HepG2 (cell line): ENCODE results near the gene THRA. TPM values are rescaled to one million over a fixed set of nuclear protein-coding genes. Genes with fewer than 3 reads are reported as not detected.

ENCODE experiments used
- ATAC-seq: fragments of 200-7000 bp; cut with Tn5 transposase; 3 replicates; pipeline ENCODE4 v1.9.1; 2020; ENCODE audit warnings: mild to moderate bottlenecking, moderate library complexity
- Bru-seq: library from RNA; stranded (reverse); fragments of 400-500 nt; gene quantifications from one replicate; lab custom pipeline; 2021; lab: Mats Ljungman, UMichigan
- BruChase-seq, 2 experiments: library from RNA; stranded (reverse); fragments of 400-500 nt; gene quantifications; one replicate each; lab custom pipeline; 2021; lab: Mats Ljungman, UMichigan
- BruUV-seq: library from RNA; stranded (reverse); fragments of 400-500 nt; replicated peaks from 2 replicates; lab custom pipeline; 2021; lab: Mats Ljungman, UMichigan
- CTCF ChIA-PET: fragments of 300-600 bp; formaldehyde crosslinking; extraction: SDS; loops from one replicate; lab custom pipeline; 2021; ENCODE audit warnings: low total read pairs, inconsistent platforms, low intra/inter-chr PET ratio; lab: Yijun Ruan, JAX
- POLR2A ChIA-PET: fragments of 350-600 bp; sonication (Branson Sonifier 250); formaldehyde crosslinking; loops from one replicate; lab custom pipeline; 2020; ENCODE audit warnings: antibody characterized with exemption, inconsistent platforms; lab: Yijun Ruan, JAX
- DNase-seq: peaks from one replicate; pipeline ENCODE4 v3.0.0-alpha.2; 2015; ENCODE audit warnings: low spot score
- FAIRE-seq: peaks from 3 replicates; lab custom pipeline; 2011; peaks lifted over from hg19 to GRCh38; lab: Jason Lieb, UNC
- H2AFZ ChIP-seq: one replicate; pipeline ENCODE4 v1.6.1; 2011; ENCODE audit warnings: low read length, inconsistent platforms
- H3K27ac ChIP-seq: fragments of 300-600 bp; 3 replicates; pipeline ENCODE4 v1.8.0; 2011; ENCODE audit warnings: mixed run types, mild to moderate bottlenecking, mixed read lengths, low read length, inconsistent platforms; ENCODE audit not compliant: insufficient read depth; ENCODE audit errors: extremely low read length
- H3K27me3 ChIP-seq, 2 experiments: fragments of 200-600 bp in 1 of 2; 2 replicates in 1 of 2; 3 replicates in 1 of 2; pipeline versions ENCODE4 v1.6.0 to v1.8.0; 2011; ENCODE audit warnings: low read length in 2 of 2, mild to moderate bottlenecking in 2 of 2, moderate library complexity in 2 of 2, inconsistent platforms in 1 of 2; ENCODE audit not compliant: insufficient read depth in 2 of 2, control insufficient read depth in 1 of 2
- H3K36me3 ChIP-seq, 2 experiments: fragments of 200-600 bp in 1 of 2; replicated peaks in 1 of 2; 2 replicates in 1 of 2; 3 replicates in 1 of 2; pipeline versions ENCODE4 v1.5.1 to v1.8.0; 2011; ENCODE audit warnings: low read length in 2 of 2, inconsistent platforms in 1 of 2; ENCODE audit not compliant: insufficient read depth in 2 of 2, control insufficient read depth in 1 of 2
- H3K4me1 ChIP-seq: 2 replicates; pipeline ENCODE4 v1.5.1; 2012; ENCODE audit warnings: low read length, inconsistent platforms; ENCODE audit not compliant: insufficient read depth
- H3K4me2 ChIP-seq: 2 replicates; pipeline ENCODE4 v1.6.0; 2011; ENCODE audit warnings: low read depth, low read length, inconsistent platforms
- H3K4me3 ChIP-seq, 3 experiments: fragments of 200-600 bp in 1 of 3; sonication (generic), shearing (Covaris generic) in 1 of 3; replicated peaks in 1 of 3; 2 replicates each; pipeline ENCODE4 v1.5.1; 2011 to 2016; ENCODE audit warnings: low read length in 3 of 3, inconsistent platforms in 2 of 3, low read depth in 2 of 3, mild to moderate bottlenecking in 2 of 3, control low read depth in 1 of 3, mixed read lengths in 1 of 3; ENCODE audit not compliant: insufficient read depth in 1 of 3
- H3K79me2 ChIP-seq: one replicate; pipeline ENCODE4 v1.6.1; 2011; ENCODE audit warnings: low read length, inconsistent platforms; ENCODE audit not compliant: insufficient read depth
- H3K9ac ChIP-seq: 2 replicates; pipeline ENCODE4 v1.6.0; 2011; ENCODE audit warnings: mild to moderate bottlenecking, low read depth, low read length, inconsistent platforms; ENCODE audit not compliant: insufficient read depth
- H3K9me3 ChIP-seq: 2 replicates; pipeline ENCODE4 v1.5.1; 2012; ENCODE audit warnings: mild to moderate bottlenecking, low read length
- H4K20me1 ChIP-seq: 2 replicates; pipeline ENCODE4 v1.6.0; 2011; ENCODE audit warnings: inconsistent platforms, mild to moderate bottlenecking, low read length, moderate library complexity; ENCODE audit not compliant: insufficient read depth
- ARNT2 ChIP-seq: sonication (generic); formaldehyde crosslinking; IDR thresholded peaks from 2 replicates; pipeline ENCODE4 v1.8.0; 2022; ENCODE audit warnings: mild to moderate bottlenecking, low read depth, missing genetic modification reagents, moderate library complexity
- HCFC1 ChIP-seq: fragments of 150-350 bp; IDR thresholded peaks from 2 replicates; pipeline ENCODE4 v1.6.1; 2014; ENCODE audit warnings: low read depth, low read length
- ONECUT2 ChIP-seq: sonication (generic); formaldehyde crosslinking; IDR thresholded peaks from 2 replicates; pipeline ENCODE4 v1.4.0; 2020; ENCODE audit warnings: missing genetic modification reagents
- RAD21 ChIP-seq: fragments of 450-650 bp; formaldehyde crosslinking; IDR thresholded peaks from 2 replicates; pipeline ENCODE4 v1.5.0; 2020; ENCODE audit warnings: mild to moderate bottlenecking
- TBL1XR1 ChIP-seq: fragments of 150-350 bp; IDR thresholded peaks from 2 replicates; pipeline ENCODE4 v1.6.1; 2014; ENCODE audit warnings: borderline replicate concordance, low read length; ENCODE audit not compliant: partially characterized antibody
- ZNF441 ChIP-seq: sonication (generic); formaldehyde crosslinking; IDR thresholded peaks from 2 replicates; pipeline ENCODE4 v1.7.0; 2021; ENCODE audit warnings: missing genetic modification reagents, borderline replicate concordance
- ZNF501 ChIP-seq: sonication (generic); formaldehyde crosslinking; IDR thresholded peaks from 2 replicates; pipeline ENCODE4 v1.5.1; 2020; ENCODE audit warnings: mild to moderate bottlenecking, moderate library complexity, missing genetic modification reagents
- ZNF607 ChIP-seq: sonication (generic); formaldehyde crosslinking; IDR thresholded peaks from 2 replicates; pipeline ENCODE4 v1.5.1; 2020; ENCODE audit warnings: missing genetic modification reagents, mild to moderate bottlenecking, borderline replicate concordance
- ZNF891 ChIP-seq: sonication (generic); formaldehyde crosslinking; IDR thresholded peaks from 2 replicates; pipeline ENCODE4 v1.5.0; 2020; ENCODE audit warnings: mild to moderate bottlenecking, missing genetic modification reagents
- WGBS: methylation state at CpG from one replicate; pipeline ENCODE4 v1.1.6; 2017; ENCODE audit warnings: low lambda C conversion rate; 5-methylcytosine and 5-hydroxymethylcytosine counted together
- in situ Hi-C: cut with HindIII; loops from 2 replicates; pipeline ENCODE4 v1.10.0; 2017; ENCODE audit warnings: low pct_unique_long_range_greater_than_20kb; ENCODE audit not compliant: extremely low pct_ligation_motif_present
- intact Hi-C: fragments of 100-400 bp; cut with micrococcal nuclease; formaldehyde crosslinking; loops from one replicate; pipeline ENCODE4 v1.10.0; 2022; ENCODE audit not compliant: unreplicated experiment
- long read RNA-seq, 2 experiments: library from RNA in 1 of 2; library from polyadenylated mRNA in 1 of 2; stranded (forward) in 1 of 2; unstranded in 1 of 2; transcript quantifications; one replicate each; pipeline ENCODE4 v2.0.0, GENCODE V29; 2019 to 2022
- polyA minus RNA-seq, 3 experiments: library from RNA; depleted of rRNA, polyadenylated mRNA; stranded (reverse); fragments of >200 nt; gene quantifications; 2 replicates each; pipeline ENCODE4 v1.2.3, GENCODE V29; 2011; ENCODE audit warnings: low replicate concordance in 1 of 3
- polyA plus RNA-seq, 8 experiments: library from polyadenylated mRNA; depleted of rRNA in 3 of 8; stranded (reverse) in 7 of 8; unstranded in 1 of 8; fragments of >200 nt; fragmentation: Illumina TruSeq in 4 of 8; extraction: Trizol in 4 of 8; gene quantifications; 2 replicates each; pipeline versions ENCODE4 v1.2.1 to v1.2.3, GENCODE V29; 2011 to 2016; ENCODE audit warnings: low read depth in 4 of 8, missing spikeins in 1 of 8, mixed read lengths in 1 of 8; ENCODE audit not compliant: insufficient read depth in 1 of 8
- total RNA-seq, 5 experiments: library from RNA; depleted of rRNA; stranded (reverse); fragments of >200 nt; fragmentation: Illumina TruSeq; extraction: Trizol; gene quantifications; 2 replicates each; pipeline ENCODE4 v1.2.3, GENCODE V29; 2016; ENCODE audit warnings: low read depth in 1 of 5
- TF ChIP-seq, protein P1 (sequence below): conservative IDR thresholded peaks from 2 replicates; pipeline ENCODE4 v1.6.1; 2018; ENCODE audit warnings: missing genetic modification reagents
- TF ChIP-seq, protein P2 (sequence below): sonication (generic); formaldehyde crosslinking; IDR thresholded peaks from 2 replicates; pipeline ENCODE4 v1.5.0; 2020; ENCODE audit warnings: missing genetic modification reagents
- TF ChIP-seq, protein P3 (sequence below): sonication (generic); formaldehyde crosslinking; IDR thresholded peaks from 2 replicates; pipeline ENCODE4 v1.4.0; 2020; ENCODE audit warnings: missing genetic modification reagents

The THRA gene, protein sequence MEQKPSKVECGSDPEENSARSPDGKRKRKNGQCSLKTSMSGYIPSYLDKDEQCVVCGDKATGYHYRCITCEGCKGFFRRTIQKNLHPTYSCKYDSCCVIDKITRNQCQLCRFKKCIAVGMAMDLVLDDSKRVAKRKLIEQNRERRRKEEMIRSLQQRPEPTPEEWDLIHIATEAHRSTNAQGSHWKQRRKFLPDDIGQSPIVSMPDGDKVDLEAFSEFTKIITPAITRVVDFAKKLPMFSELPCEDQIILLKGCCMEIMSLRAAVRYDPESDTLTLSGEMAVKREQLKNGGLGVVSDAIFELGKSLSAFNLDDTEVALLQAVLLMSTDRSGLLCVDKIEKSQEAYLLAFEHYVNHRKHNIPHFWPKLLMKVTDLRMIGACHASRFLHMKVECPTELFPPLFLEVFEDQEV
- total RNA-seq (2016; rRNA removed; fragmentation: Illumina TruSeq; extraction: Trizol) (9.9 and 10.4 TPM in 2 replicates), polyA plus RNA-seq (2011; rRNA removed) (8.0 and 8.6 TPM in 2 replicates), polyA minus RNA-seq (2011; rRNA and poly(A)+ RNA removed; ENCODE audit: low replicate concordance) (14.3 and 17.9 TPM in 2 replicates), Bru-seq, nascent RNA (percentile 54 among the genes with signal in this experiment), BruChase-seq, experiment 1, labeled RNA remaining after a 6-hour chase (percentile 68 among the genes with signal in this experiment), BruChase-seq, experiment 2, labeled RNA remaining after a 2-hour chase (percentile 61 among the genes with signal in this experiment)
- 4.9 and 5.0 TPM in 2 replicates for total RNA-seq (2016; cell fraction: cytosol; rRNA removed; fragmentation: Illumina TruSeq; extraction: Trizol; ENCODE audit: low read depth)
- 8.1 and 10.9 TPM in 2 replicates for total RNA-seq (2016; cell fraction: insoluble cytoplasmic fraction; rRNA removed; fragmentation: Illumina TruSeq; extraction: Trizol)
- 12.8 TPM in 2 replicates for total RNA-seq (2016; cell fraction: membrane; rRNA removed; fragmentation: Illumina TruSeq; extraction: Trizol)
- total RNA-seq (2016; cell fraction: nucleus; rRNA removed; fragmentation: Illumina TruSeq; extraction: Trizol), result 5.9 and 6.8 TPM in 2 replicates
- polyA plus RNA-seq (2011; cell fraction: cytosol; rRNA removed), result 7.7 and 8.0 TPM in 2 replicates
- 12.1 and 13.6 TPM in 2 replicates for polyA plus RNA-seq (2011; cell fraction: nucleus; rRNA removed)
- polyA plus RNA-seq (2012), result 11.6 and 15.5 TPM in 2 replicates
- 4.3 TPM in 2 replicates for polyA plus RNA-seq (2016; cell fraction: cytosol; fragmentation: Illumina TruSeq; extraction: Trizol; ENCODE audit: low read depth)
- polyA plus RNA-seq (2016; cell fraction: insoluble cytoplasmic fraction; fragmentation: Illumina TruSeq; extraction: Trizol; ENCODE audit: low read depth), result 8.0 and 12.4 TPM in 2 replicates
- polyA plus RNA-seq (2016; cell fraction: membrane; fragmentation: Illumina TruSeq; extraction: Trizol; ENCODE audit: low read depth), result 9.9 and 10.7 TPM in 2 replicates
- polyA plus RNA-seq (2016; cell fraction: nucleus; fragmentation: Illumina TruSeq; extraction: Trizol; ENCODE audit: insufficient read depth, low read depth), result 11.5 and 12.3 TPM in 2 replicates
- 5.3 and 7.4 TPM in 2 replicates for polyA minus RNA-seq (2011; cell fraction: cytosol; rRNA and poly(A)+ RNA removed)
- polyA minus RNA-seq (2011; cell fraction: nucleus; rRNA and poly(A)+ RNA removed), result 7.2 and 7.5 TPM in 2 replicates
- long read RNA-seq, experiment 1, partial matches to known transcripts, result 3 of 4 reads
- long read RNA-seq, experiment 1, other reads (novel, unspliced or antisense), result 1 of 4 reads
- long read RNA-seq, experiment 2, full-length matches to known transcripts, result 5 of 55 reads
- long read RNA-seq, experiment 2, partial matches to known transcripts, result 8 of 55 reads
- long read RNA-seq, experiment 2, other reads (novel, unspliced or antisense), result 42 of 55 reads

DNA sequence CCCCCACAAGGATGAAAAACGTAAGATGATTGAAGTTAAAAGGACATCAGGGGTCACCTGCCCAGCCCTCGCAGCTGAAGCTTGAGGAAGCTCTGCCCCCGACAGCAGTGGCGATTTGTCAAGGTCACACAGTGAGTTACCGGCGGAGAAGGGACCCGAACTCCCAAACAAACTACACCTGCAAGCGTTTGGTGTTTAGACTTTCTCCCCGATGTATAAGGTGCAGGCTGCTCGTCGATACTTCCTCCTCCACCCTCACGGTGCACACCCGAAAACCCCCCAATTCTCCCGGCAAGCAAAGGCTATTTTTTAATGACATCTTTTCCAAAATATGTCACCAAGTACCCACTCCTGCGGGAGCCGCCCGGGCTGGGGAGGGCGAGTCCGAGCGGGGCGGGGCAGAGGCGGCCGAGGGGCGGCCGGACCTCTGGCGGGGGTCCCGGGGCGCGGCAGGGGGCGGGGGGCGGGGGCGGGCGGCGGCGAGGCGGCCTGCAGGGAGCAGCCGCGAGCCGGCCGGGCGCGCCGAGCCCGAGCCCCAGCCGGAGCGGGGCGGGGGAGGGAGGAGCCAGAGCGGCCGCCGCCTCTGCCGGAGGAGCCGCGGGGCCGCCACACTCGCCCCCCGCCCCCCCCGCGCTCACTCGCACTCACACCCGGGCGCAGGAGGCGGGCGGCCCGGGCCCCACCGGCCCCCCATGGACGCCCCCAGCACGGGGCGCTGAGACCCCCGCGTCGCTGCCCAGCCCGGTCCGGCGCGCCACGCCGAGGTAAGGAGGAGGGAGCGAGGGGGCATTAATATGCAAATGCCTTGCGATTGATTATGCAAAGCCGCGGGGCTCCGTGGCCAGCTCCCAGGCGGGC, at the start of gene THRA:
Gene THRA, plus strand, starts transcription at position 637 of the 858 bp plus-strand sequence. CDS start 11,524 bp downstream, outside the sequence.
- in situ Hi-C loops, result no loop called here
- POLR2A ChIA-PET, result interaction anchor here (0.6 to 4.2 kb wide), 11 partner anchors 8 to 77 kb away, joined by 3 to 29 read pairs (median 15); partner anchors contain the start of genes CASC3, MED24 and NR1D1
- intact Hi-C loops, result loop anchor here (1.0 kb wide), 2 partner anchors 9 to 49 kb away; no protein-coding TSS in a partner anchor
- no peak for TF ChIP-seq ZNF501 (CRISPR knock-in tag)
- no peak for TF ChIP-seq HCFC1
- no peak for TF ChIP-seq ZNF891 (CRISPR knock-in tag)
- 0 out of 2 replicates have a peak, but pooled peaks have one; percentile 8 for TF ChIP-seq ZNF607
- TF ChIP-seq, protein P1, sequence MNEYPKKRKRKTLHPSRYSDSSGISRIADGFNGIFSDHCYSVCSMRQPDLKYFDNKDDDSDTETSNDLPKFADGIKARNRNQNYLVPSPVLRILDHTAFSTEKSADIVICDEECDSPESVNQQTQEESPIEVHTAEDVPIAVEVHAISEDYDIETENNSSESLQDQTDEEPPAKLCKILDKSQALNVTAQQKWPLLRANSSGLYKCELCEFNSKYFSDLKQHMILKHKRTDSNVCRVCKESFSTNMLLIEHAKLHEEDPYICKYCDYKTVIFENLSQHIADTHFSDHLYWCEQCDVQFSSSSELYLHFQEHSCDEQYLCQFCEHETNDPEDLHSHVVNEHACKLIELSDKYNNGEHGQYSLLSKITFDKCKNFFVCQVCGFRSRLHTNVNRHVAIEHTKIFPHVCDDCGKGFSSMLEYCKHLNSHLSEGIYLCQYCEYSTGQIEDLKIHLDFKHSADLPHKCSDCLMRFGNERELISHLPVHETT (CRISPR knock-in tag), result no peak
- TF ChIP-seq ARNT2, result peak; percentile 20; the same call in 1 of the 2 replicates
- TF ChIP-seq ZNF441 (CRISPR knock-in tag), result no peak
- TF ChIP-seq TBL1XR1, result peak; percentile 14
- TF ChIP-seq, protein P2, sequence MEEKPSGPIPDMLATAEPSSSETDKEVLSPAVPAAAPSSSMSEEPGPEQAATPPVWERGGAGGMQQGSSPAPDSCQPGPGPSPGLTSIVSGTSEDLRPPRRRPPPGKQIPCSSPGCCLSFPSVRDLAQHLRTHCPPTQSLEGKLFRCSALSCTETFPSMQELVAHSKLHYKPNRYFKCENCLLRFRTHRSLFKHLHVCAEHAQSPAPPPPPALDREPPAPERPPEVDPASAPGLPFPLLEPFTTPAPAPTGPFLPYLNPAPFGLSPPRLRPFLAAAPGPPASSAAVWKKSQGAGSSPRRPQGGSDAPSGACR (CRISPR knock-in tag), result peak; percentile 19; the same call in 1 of the 2 replicates
- TF ChIP-seq, protein P3, sequence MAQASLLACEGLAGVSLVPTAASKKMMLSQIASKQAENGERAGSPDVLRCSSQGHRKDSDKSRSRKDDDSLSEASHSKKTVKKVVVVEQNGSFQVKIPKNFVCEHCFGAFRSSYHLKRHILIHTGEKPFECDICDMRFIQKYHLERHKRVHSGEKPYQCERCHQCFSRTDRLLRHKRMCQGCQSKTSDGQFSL (CRISPR knock-in tag), result 0 out of 2 replicates have a peak, but pooled peaks have one; percentile 18
- TF ChIP-seq ONECUT2, result 0 out of 2 replicates have a peak, but pooled peaks have one; percentile 48
- peak; percentile 52; the same call in 1 of the 2 replicates for TF ChIP-seq RAD21

More for the DNA sequence above, at the start of gene THRA:
- H3K9me3 ChIP-seq, result no peaks in the 10 kb centered on the region
- no peaks in the 10 kb centered on the region for H3K36me3 ChIP-seq
- CTCF ChIA-PET, result interaction anchor here (0.8 to 3.0 kb wide), 4 partner anchors 12 to 106 kb away, joined by 3 to 25 read pairs (median 7); no protein-coding TSS in a partner anchor
- no peaks in the 10 kb centered on the region for H4K20me1 ChIP-seq
- DNase-seq (no peak), ATAC-seq (peak; percentile 73), FAIRE-seq (peak; percentile 66)
- peak within 1 kb of the TSS; percentile 56 for H2AFZ ChIP-seq
- no TSS peak for BruUV-seq
- H3K27ac ChIP-seq, result peak within 1 kb of the TSS; percentile 68
- peak within 1 kb of the TSS; percentile 98 for H3K4me2 ChIP-seq
- peak within 1 kb of the TSS; percentile 87 for H3K9ac ChIP-seq
- H3K4me1 ChIP-seq, result peaks cover 75% of the 10 kb centered on the region
- peaks cover 4 to 28% of the 10 kb centered on the region in 2 experiments; a peak in 4 of 5 replicates for H3K27me3 ChIP-seq
- H3K4me3 ChIP-seq, result peak within 1 kb of the TSS; percentile 92 to 99 (median 96)
- 1% methylated on average over 29 of the region's 83 CpGs for WGBS
- H3K79me2 ChIP-seq, result peaks cover 6% of the 10 kb centered on the region
